Stimulated activated CD8-positive, alpha-beta memory T cell treated with anti-CD3 and anti-CD28 coated beads, Interleukin-4, amount 100 ng/mL, for 24 hours (primary cell): ENCODE results near the gene TUBB2A.

ENCODE experiments used
- DNase-seq: peaks from one replicate; pipeline ENCODE4 v3.0.0-alpha.2; 2020; ENCODE audit warnings: low read depth

Gene TUBB2A

GRCh38 chr6:3118353-3119039 is 38.8 kb downstream of the TUBB2A start, which contains the start of gene BPHL:
BPHL (plus strand) TSS chr6:3118711; CDS start chr6:3118741, 30 bp downstream.
- DNase-seq: peak; percentile 100

GRCh38 chr6:3117912-3118352 is 39.4 kb downstream of the TUBB2A start:
- DNase-seq: no peak

GRCh38 chr6:3114377-3114776 is 43.0 kb downstream of the TUBB2A start:
- no peak for DNase-seq

GRCh38 chr6:3109761-3110160 is 47.6 kb downstream of the TUBB2A start:
- DNase-seq: no peak

GRCh38 chr6:3108746-3109414 is 48.5 kb downstream of the TUBB2A start:
- no peak for DNase-seq
